ENCODE results near the gene IL18.

The IL18 gene

DNA sequence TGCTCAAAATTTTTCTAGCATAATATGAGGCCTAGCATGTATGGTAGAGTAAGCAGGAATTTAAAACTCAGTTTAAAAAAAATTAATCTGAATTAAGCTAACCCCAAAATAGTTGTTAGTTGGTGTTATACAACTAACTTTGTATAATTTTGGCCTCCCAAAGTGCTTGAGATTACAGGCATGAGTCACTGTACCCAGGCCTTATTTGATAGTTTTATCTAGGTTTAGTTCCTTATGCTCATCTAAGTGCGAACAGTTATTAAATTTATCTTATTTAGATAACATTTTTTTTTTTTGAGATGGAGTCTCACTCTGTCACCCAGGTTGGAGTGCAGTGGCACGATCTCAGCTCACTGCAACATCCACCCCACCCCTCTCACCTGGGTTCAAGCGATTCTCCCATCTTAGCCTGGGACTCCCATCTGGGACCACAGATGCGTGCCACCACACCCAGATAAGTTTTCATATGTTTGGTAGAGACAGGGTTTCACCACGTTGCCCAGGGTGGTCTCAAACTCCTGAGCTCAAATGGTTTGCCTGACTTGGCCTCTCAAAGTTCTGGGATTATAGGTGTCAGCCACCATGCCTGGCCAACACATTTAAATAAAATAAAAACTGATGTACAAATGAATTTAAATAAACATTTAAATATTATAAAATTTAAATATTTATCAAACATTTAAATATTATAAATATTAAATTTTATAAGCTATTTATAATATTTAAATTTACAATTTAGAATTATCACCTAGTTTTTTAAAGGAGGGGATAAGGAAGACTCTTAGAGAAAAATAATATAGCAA, 7.5 kb downstream of the IL18 start:
- in situ Hi-C loops (cut with MboI; ENCODE audit: low pct_unique_long_range_greater_than_20kb, low sequenced_read_pairs, unreplicated experiment): no loop called here

DNA sequence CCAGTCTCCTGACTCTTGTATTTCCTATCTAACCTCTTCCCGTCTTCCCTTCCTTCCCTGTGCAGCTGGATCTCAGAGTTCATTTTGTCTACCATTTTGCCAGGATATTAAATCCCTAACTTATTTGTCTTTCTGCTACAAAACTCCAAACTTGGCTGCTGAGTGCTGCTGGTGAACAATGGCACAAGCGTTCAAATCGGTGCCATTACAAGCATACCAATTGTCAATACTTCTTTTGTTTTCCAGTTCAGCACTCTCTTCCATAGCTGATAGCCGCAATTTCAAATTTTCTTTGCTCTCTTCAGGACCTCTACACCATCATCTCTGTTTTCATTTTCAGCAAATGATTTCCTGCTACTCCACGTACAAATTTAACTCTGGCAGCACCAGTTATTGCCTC, 13.4 kb downstream of the IL18 start:
- in situ Hi-C loops (cut with MboI; ENCODE audit: low pct_unique_long_range_greater_than_20kb, low sequenced_read_pairs, unreplicated experiment): no loop called here
- TF ChIP-seq, protein P1, sequence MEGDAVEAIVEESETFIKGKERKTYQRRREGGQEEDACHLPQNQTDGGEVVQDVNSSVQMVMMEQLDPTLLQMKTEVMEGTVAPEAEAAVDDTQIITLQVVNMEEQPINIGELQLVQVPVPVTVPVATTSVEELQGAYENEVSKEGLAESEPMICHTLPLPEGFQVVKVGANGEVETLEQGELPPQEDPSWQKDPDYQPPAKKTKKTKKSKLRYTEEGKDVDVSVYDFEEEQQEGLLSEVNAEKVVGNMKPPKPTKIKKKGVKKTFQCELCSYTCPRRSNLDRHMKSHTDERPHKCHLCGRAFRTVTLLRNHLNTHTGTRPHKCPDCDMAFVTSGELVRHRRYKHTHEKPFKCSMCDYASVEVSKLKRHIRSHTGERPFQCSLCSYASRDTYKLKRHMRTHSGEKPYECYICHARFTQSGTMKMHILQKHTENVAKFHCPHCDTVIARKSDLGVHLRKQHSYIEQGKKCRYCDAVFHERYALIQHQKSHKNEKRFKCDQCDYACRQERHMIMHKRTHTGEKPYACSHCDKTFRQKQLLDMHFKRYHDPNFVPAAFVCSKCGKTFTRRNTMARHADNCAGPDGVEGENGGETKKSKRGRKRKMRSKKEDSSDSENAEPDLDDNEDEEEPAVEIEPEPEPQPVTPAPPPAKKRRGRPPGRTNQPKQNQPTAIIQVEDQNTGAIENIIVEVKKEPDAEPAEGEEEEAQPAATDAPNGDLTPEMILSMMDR (IDR thresholded peaks at IDR 0.05; ENCODE audit: extremely low read depth, insufficient read depth, missing control alignments): no peak
- DNase-seq (ENCODE audit: low spot score): no peak

More for the DNA sequence above, 7.5 kb downstream of the IL18 start:
- DNase-seq (ENCODE audit: low spot score): no peak
- TF ChIP-seq, protein P1 (IDR thresholded peaks at IDR 0.05; ENCODE audit: extremely low read depth, insufficient read depth, missing control alignments): no peak

DNA sequence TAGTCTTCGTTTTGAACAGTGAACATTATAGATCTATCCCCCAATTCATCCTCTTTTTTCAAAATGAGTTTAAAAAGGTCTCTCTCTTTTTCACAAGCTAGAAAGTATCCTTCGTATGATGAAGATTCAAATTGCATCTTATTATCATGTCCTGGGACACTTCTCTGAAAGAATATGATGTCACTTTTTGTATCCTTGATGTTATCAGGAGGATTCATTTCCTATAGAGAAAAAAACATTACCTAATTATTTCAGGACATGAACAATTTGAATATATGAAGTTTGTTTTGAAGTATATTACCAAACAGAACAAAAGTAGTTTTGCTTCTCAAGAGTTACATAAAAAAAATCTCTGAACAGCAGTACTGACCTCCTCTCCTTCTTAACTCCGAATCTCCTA, 20.3 kb downstream of the IL18 start:
- no peak for DNase-seq (ENCODE audit: low spot score)
- in situ Hi-C loops (cut with MboI; ENCODE audit: low pct_unique_long_range_greater_than_20kb, low sequenced_read_pairs, unreplicated experiment): no loop called here
- TF ChIP-seq, protein P1 (IDR thresholded peaks at IDR 0.05; ENCODE audit: extremely low read depth, insufficient read depth, missing control alignments): no peak

DNA sequence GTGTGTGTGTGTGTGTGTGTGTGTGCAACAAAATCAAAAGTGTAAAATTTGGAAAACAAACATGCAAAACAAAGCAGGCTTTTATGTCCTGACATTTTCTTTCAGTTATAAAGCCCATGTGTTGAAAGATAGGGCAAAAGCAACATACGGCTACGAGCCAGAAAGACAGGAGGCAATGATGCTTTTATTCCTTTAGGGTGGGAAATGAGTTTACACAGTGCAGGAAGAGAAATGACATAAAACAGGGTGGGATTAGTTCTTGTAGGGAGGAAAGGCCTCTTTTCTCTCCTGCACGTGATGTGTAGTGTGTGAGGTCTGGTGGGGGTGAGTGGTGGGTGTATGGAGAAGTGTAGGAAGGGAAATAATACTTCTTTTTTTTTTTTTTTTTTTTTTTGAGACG, 29.4 kb downstream of the IL18 start:
- in situ Hi-C loops (cut with MboI; ENCODE audit: low pct_unique_long_range_greater_than_20kb, low sequenced_read_pairs, unreplicated experiment): no loop called here
- DNase-seq (ENCODE audit: low spot score): no peak
- TF ChIP-seq, protein P1 (IDR thresholded peaks at IDR 0.05; ENCODE audit: extremely low read depth, insufficient read depth, missing control alignments): no peak

DNA sequence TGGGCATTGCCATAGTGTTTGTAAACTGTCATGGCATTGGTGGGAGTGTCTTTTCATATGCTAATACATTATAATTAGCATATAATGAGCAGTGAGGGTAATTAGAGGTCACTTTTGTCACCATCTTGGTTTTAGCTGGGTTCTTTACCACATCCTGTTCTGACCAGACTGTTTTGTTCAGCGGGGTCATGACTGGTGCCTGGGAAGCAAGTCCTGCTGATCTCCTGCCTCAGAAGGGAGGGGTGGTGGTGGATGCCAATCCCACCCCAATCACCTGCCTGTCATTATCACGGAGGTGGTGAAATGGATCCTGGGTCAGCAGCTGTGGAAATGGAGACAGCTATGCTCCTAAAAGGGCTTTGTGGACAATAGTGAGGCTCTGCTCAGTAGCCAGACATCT, 31.2 kb downstream of the IL18 start:
- no peak for DNase-seq (ENCODE audit: low spot score)
- in situ Hi-C loops (cut with MboI; ENCODE audit: low pct_unique_long_range_greater_than_20kb, low sequenced_read_pairs, unreplicated experiment): no loop called here
- TF ChIP-seq, protein P1 (IDR thresholded peaks at IDR 0.05; ENCODE audit: extremely low read depth, insufficient read depth, missing control alignments): no peak

DNA sequence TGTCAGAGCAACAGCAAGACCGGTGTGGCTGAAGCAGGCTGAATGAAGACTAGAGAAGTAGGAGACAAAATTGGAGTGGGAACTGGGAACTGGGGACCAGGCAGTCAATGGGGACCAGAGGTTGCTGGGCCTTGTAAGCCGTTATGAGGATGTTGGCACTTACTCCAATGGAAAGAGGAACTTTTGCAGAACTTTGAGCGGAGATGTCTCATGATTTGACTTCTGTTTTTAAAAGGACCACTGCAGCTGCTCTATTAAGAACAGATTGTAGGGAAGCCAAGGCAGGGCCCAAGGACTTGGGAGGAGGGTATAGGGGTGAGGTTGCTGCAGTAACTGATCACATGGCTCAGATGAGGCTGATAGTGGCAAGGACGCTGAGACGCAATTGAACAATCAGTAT, 34.2 kb downstream of the IL18 start:
- TF ChIP-seq, protein P1 (IDR thresholded peaks at IDR 0.05; ENCODE audit: extremely low read depth, insufficient read depth, missing control alignments): no peak
- DNase-seq (ENCODE audit: low spot score): no peak
- in situ Hi-C loops (cut with MboI; ENCODE audit: low pct_unique_long_range_greater_than_20kb, low sequenced_read_pairs, unreplicated experiment): no loop called here

Measured in GM13977 (cell line).